H9 (cell line): Measurements from ENCODE around the gene F11R. TPM values are rescaled to one million over a fixed set of nuclear protein-coding genes. Genes with fewer than 3 reads are reported as not detected.

ENCODE experiments used
- DNase-seq: peaks from one replicate; pipeline ENCODE4 v3.0.0-alpha.2; 2017
- H2AFZ ChIP-seq: one replicate; pipeline ENCODE4 v1.6.1; 2013; ENCODE audit warnings: mild to moderate bottlenecking, low read length, control low read depth, moderate library complexity
- H2AK5ac ChIP-seq: 2 replicates; pipeline ENCODE4 v1.6.1; 2013; ENCODE audit warnings: low read length, control low read depth, mixed read lengths; ENCODE audit not compliant: insufficient read length
- H2BK120ac ChIP-seq: one replicate; pipeline ENCODE4 v1.6.1; 2013; ENCODE audit warnings: low read depth, mild to moderate bottlenecking, low read length, control low read depth, inconsistent platforms; ENCODE audit not compliant: poor library complexity, severe bottlenecking
- H2BK12ac ChIP-seq: 2 replicates; pipeline ENCODE4 v1.6.1; 2013; ENCODE audit warnings: low read length, control low read depth, mixed read lengths, low read depth; ENCODE audit not compliant: insufficient read length
- H2BK15ac ChIP-seq: 2 replicates; pipeline ENCODE4 v1.6.1; 2013; ENCODE audit warnings: low read depth, low read length, control low read depth
- H2BK20ac ChIP-seq: one replicate; pipeline ENCODE4 v1.6.1; 2013; ENCODE audit warnings: low read depth, mild to moderate bottlenecking, low read length, control low read depth, inconsistent platforms; ENCODE audit not compliant: poor library complexity, severe bottlenecking
- H2BK5ac ChIP-seq: 2 replicates; pipeline ENCODE4 v1.6.1; 2013; ENCODE audit warnings: low read length, control low read depth, mixed read lengths; ENCODE audit not compliant: insufficient read length
- H3K14ac ChIP-seq: 2 replicates; pipeline ENCODE4 v1.6.1; 2013; ENCODE audit warnings: low read length, control low read depth; ENCODE audit not compliant: insufficient read depth
- H3K18ac ChIP-seq: 2 replicates; pipeline ENCODE4 v1.6.1; 2013; ENCODE audit warnings: low read depth, mild to moderate bottlenecking, mixed read lengths, low read length, control low read depth; ENCODE audit not compliant: insufficient read length
- H3K23ac ChIP-seq: 2 replicates; pipeline ENCODE4 v1.6.1; 2013; ENCODE audit warnings: low read length, control low read depth, mixed read lengths, low read depth; ENCODE audit not compliant: insufficient read length
- H3K23me2 ChIP-seq: 2 replicates; pipeline ENCODE4 v1.6.1; 2013; ENCODE audit warnings: low read depth, mild to moderate bottlenecking, mixed read lengths, low read length, control low read depth; ENCODE audit not compliant: insufficient read length, poor library complexity, severe bottlenecking
- H3K27ac ChIP-seq: 2 replicates; pipeline ENCODE4 v1.5.1; 2013; ENCODE audit warnings: low read length, control low read depth, mixed read lengths, low read depth; ENCODE audit not compliant: insufficient read length
- H3K27me3 ChIP-seq: 2 replicates; pipeline ENCODE4 v1.6.1; 2013; ENCODE audit warnings: low read length, control low read depth, inconsistent platforms; ENCODE audit not compliant: insufficient read depth
- H3K4ac ChIP-seq: 2 replicates; pipeline ENCODE4 v1.6.1; 2013; ENCODE audit warnings: low read depth, mild to moderate bottlenecking, control low read depth, inconsistent platforms, low read length, moderate library complexity
- H3K4me1 ChIP-seq: 2 replicates; pipeline ENCODE4 v1.6.1; 2013; ENCODE audit warnings: low read length, control low read depth, inconsistent platforms; ENCODE audit not compliant: insufficient read depth
- H3K4me2 ChIP-seq: 2 replicates; pipeline ENCODE4 v1.6.1; 2013; ENCODE audit warnings: low read length, control low read depth, mixed read lengths; ENCODE audit not compliant: insufficient read length, insufficient read depth
- H3K56ac ChIP-seq: 2 replicates; pipeline ENCODE4 v1.6.1; 2013; ENCODE audit warnings: low read depth, mild to moderate bottlenecking, mixed read lengths, low read length, control low read depth; ENCODE audit not compliant: insufficient read length
- H3K79me1 ChIP-seq: 2 replicates; pipeline ENCODE4 v1.6.1; 2013; ENCODE audit warnings: low read depth, mild to moderate bottlenecking, moderate library complexity, low read length, control low read depth, inconsistent platforms; ENCODE audit not compliant: insufficient read depth, poor library complexity, severe bottlenecking
- H3K79me2 ChIP-seq: 2 replicates; pipeline ENCODE4 v1.6.1; 2013; ENCODE audit warnings: low read length, control low read depth, inconsistent platforms; ENCODE audit not compliant: insufficient read depth
- H3K9ac ChIP-seq: 2 replicates; pipeline ENCODE4 v1.6.1; 2013; ENCODE audit warnings: low read length, control low read depth, mixed read lengths; ENCODE audit not compliant: insufficient read length; ENCODE audit errors: extremely low read depth
- H3K9me3 ChIP-seq: one replicate; pipeline ENCODE4 v1.6.1; 2013; ENCODE audit warnings: low read depth, low read length, inconsistent platforms; ENCODE audit not compliant: control insufficient read depth
- H3T11ph ChIP-seq: one replicate; pipeline ENCODE4 v1.6.1; 2013; ENCODE audit warnings: mild to moderate bottlenecking, low read length, control low read depth, inconsistent platforms
- H4K20me1 ChIP-seq: one replicate; pipeline ENCODE4 v1.6.1; 2013; ENCODE audit not compliant: control insufficient read depth, insufficient read length, insufficient read depth
- H4K5ac ChIP-seq: 2 replicates; pipeline ENCODE4 v1.6.1; 2013; ENCODE audit warnings: low read depth, mild to moderate bottlenecking, mixed read lengths, low read length, control low read depth; ENCODE audit not compliant: insufficient read length
- H4K8ac ChIP-seq: replicated peaks from 2 replicates; pipeline ENCODE4 v1.6.1; 2013; ENCODE audit warnings: low read length, control low read depth, mixed read lengths, low read depth; ENCODE audit not compliant: insufficient read length
- H4K91ac ChIP-seq: 2 replicates; pipeline ENCODE4 v1.6.1; 2013; ENCODE audit warnings: low read depth, mild to moderate bottlenecking, moderate library complexity, mixed read lengths, low read length, control low read depth; ENCODE audit not compliant: insufficient read length
- H3K27ac Mint-ChIP-seq, 3 experiments: 2 replicates in 2 of 3; 3 replicates in 1 of 3; pipeline ENCODE4 v1.8.0; 2020 to 2021; ENCODE audit warnings: mixed read lengths in 3 of 3, mild to moderate bottlenecking in 1 of 3, moderate library complexity in 1 of 3
- H3K27me3 Mint-ChIP-seq: 2 replicates; pipeline ENCODE4 v1.8.0; 2021; ENCODE audit warnings: low read depth, mild to moderate bottlenecking, moderate library complexity, mixed read lengths
- H3K36me3 Mint-ChIP-seq, 3 experiments: 2 replicates in 2 of 3; 3 replicates in 1 of 3; pipeline ENCODE4 v1.8.0; 2020 to 2021; ENCODE audit warnings: low read depth in 3 of 3, mixed read lengths in 3 of 3; ENCODE audit not compliant: insufficient read depth in 1 of 3
- H3K4me1 Mint-ChIP-seq, 2 experiments: 2 replicates each; pipeline ENCODE4 v1.8.0; 2020; ENCODE audit warnings: mixed read lengths in 2 of 2
- H3K4me3 Mint-ChIP-seq, 2 experiments: 2 replicates in 1 of 2; 3 replicates in 1 of 2; pipeline ENCODE4 v1.8.0; 2020 to 2021; ENCODE audit warnings: mild to moderate bottlenecking in 2 of 2, mixed read lengths in 2 of 2, moderate library complexity in 1 of 2
- H3K9me3 Mint-ChIP-seq, 2 experiments: 2 replicates in 1 of 2; 3 replicates in 1 of 2; pipeline ENCODE4 v1.8.0; 2020; ENCODE audit warnings: mild to moderate bottlenecking in 2 of 2, mixed read lengths in 2 of 2, moderate library complexity in 1 of 2
- CTCF ChIP-seq: fragments of 200-600 bp; sonication (generic); conservative IDR thresholded peaks from 3 replicates; pipeline ENCODE4 v1.8.0; 2021; ENCODE audit warnings: antibody characterized with exemption, mild to moderate bottlenecking
- WGBS: extraction: QIAGEN DNeasy Blood & Tissue Kit; methylation state at CpG from one replicate; pipeline ENCODE4 v1.1.7; 2013; ENCODE audit warnings: missing lambda C conversion rate, low lambda C conversion rate, mixed read lengths; ENCODE audit not compliant: insufficient read length; ENCODE audit errors: extremely low coverage; 5-methylcytosine and 5-hydroxymethylcytosine counted together
- total RNA-seq: library from RNA; stranded (reverse); gene quantifications from 2 replicates; pipeline ENCODE4 v1.2.1, GENCODE V29; 2021

Gene F11R
- total RNA-seq, 1 experiment from 2014 or later, result 174 TPM

DNA sequence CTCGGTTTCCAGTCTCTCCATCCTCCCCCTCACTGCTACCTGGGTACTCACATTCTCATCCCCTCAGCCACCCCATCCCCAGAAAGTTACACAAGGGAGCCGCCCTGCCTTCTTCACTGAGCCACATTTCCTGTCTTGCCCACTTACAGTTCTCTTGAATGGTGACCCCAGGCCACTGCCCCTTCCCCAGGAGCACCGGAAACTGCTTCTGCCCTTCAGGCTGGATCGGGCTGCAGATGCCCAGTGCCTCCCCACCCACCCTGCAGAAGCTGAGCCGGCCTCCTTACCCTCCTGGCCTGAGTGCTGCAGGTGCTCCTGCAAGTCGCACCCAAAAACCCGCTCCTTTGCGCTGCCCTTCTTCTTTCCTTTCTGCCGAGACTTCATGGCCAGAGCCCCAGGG is 48.3 kb upstream of the F11R start:
- no peak overlapping the region for H3T11ph ChIP-seq
- no peaks in the 10 kb centered on the region for H3K79me1 ChIP-seq
- H3K9me3 Mint-ChIP-seq, result no peaks in the 10 kb centered on the region; a peak in 1 of 5 replicates
- H2BK12ac ChIP-seq, result no peak overlapping the region
- H3K27me3 Mint-ChIP-seq, result peaks cover 15% of the 10 kb centered on the region
- H2AK5ac ChIP-seq, result no peak overlapping the region
- H3K4ac ChIP-seq, result no peak overlapping the region
- peaks cover 6 to 13% of the 10 kb centered on the region in 2 experiments for H3K4me1 Mint-ChIP-seq
- no peak overlapping the region for H3K27ac ChIP-seq
- no peaks in the 10 kb centered on the region for H4K20me1 ChIP-seq
- no peak overlapping the region for H3K9ac ChIP-seq
- H3K36me3 Mint-ChIP-seq, result no peaks in the 10 kb centered on the region
- H3K56ac ChIP-seq, result no peak overlapping the region
- no peak overlapping the region for H2BK15ac ChIP-seq
- no peaks in the 10 kb centered on the region for H3K23me2 ChIP-seq
- H2BK5ac ChIP-seq, result no peak overlapping the region
- H2BK120ac ChIP-seq, result no peak overlapping the region
- H3K23ac ChIP-seq, result no peak overlapping the region
- DNase-seq, result no peak
- no peak overlapping the region for H3K14ac ChIP-seq
- H3K18ac ChIP-seq, result no peak overlapping the region
- H4K5ac ChIP-seq, result no peak overlapping the region
- H2AFZ ChIP-seq, result no peak overlapping the region
- H4K8ac ChIP-seq, result no peak overlapping the region
- H3K4me2 ChIP-seq, result no peak overlapping the region
- H3K9me3 ChIP-seq, result no peaks in the 10 kb centered on the region
- peak overlapping the region in 1 of 2 experiments; percentile 42; a peak in 2 of 5 replicates for H3K4me3 Mint-ChIP-seq
- H2BK20ac ChIP-seq, result no peak overlapping the region
- H3K27ac Mint-ChIP-seq, result peak overlapping the region in 1 of 3 experiments; percentile 72; a peak in 1 of 7 replicates
- TF ChIP-seq CTCF, result no peak
- WGBS, result no CpG with 5 or more reads among the region's 9 CpGs
- H4K91ac ChIP-seq, result no peak overlapping the region
- H3K4me1 ChIP-seq, result no peaks in the 10 kb centered on the region
- no peaks in the 10 kb centered on the region for H3K79me2 ChIP-seq
- no peaks in the 10 kb centered on the region for H3K27me3 ChIP-seq
